Loucy (cell line): ENCODE results near the gene EFCAB13.

Source experiments
- H2AFZ ChIP-seq: fragments of 200-600 bp; sonication (generic); 2 replicates; pipeline ENCODE4 v1.6.0; 2016; ENCODE audit warnings: antibody characterized with exemption, mild to moderate bottlenecking, low read length, moderate library complexity
- H3F3A ChIP-seq: fragments of 200-600 bp; 2 replicates; pipeline ENCODE4 v1.6.0; 2016; ENCODE audit warnings: antibody characterized with exemption, low read depth, mild to moderate bottlenecking
- H3K27me3 ChIP-seq: fragments of 200-600 bp; sonication (generic); 2 replicates; pipeline ENCODE4 v1.6.1; 2014; ENCODE audit warnings: low read length, mild to moderate bottlenecking; ENCODE audit not compliant: insufficient read depth, poor library complexity, severe bottlenecking
- H3K36me3 ChIP-seq: fragments of 200-600 bp; sonication (generic); 2 replicates; pipeline ENCODE4 v1.6.1; 2016; ENCODE audit warnings: low read length; ENCODE audit not compliant: insufficient read depth
- H3K4me1 ChIP-seq: fragments of 200-600 bp; sonication (generic); 2 replicates; pipeline ENCODE4 v1.5.1; 2014; ENCODE audit warnings: low read length, mild to moderate bottlenecking; ENCODE audit not compliant: insufficient read depth, poor library complexity, severe bottlenecking
- H3K4me2 ChIP-seq: fragments of 200-600 bp; sonication (generic); 2 replicates; pipeline ENCODE4 v1.6.0; 2014; ENCODE audit warnings: antibody characterized with exemption, low read length, low read depth, mild to moderate bottlenecking; ENCODE audit not compliant: poor library complexity, severe bottlenecking
- H3K4me3 ChIP-seq: fragments of 200-600 bp; sonication (generic); 2 replicates; pipeline ENCODE4 v1.5.1; 2014; ENCODE audit warnings: low read length, mild to moderate bottlenecking, mixed read lengths; ENCODE audit not compliant: poor library complexity, severe bottlenecking
- H3K79me2 ChIP-seq: fragments of 200-600 bp; sonication (generic); 2 replicates; pipeline ENCODE4 v1.6.1; 2014; ENCODE audit warnings: low read length; ENCODE audit not compliant: insufficient read depth
- H3K9ac ChIP-seq: fragments of 200-600 bp; sonication (generic); 2 replicates; pipeline ENCODE4 v1.6.0; 2014; ENCODE audit warnings: mild to moderate bottlenecking, low read depth, low read length, moderate library complexity; ENCODE audit not compliant: poor library complexity, severe bottlenecking
- H3K9me2 ChIP-seq: fragments of 200-600 bp; sonication (generic); replicated peaks from 2 replicates; pipeline ENCODE4 v1.6.1; 2016; ENCODE audit warnings: low read depth, low read length, mixed read lengths
- H3K9me3 ChIP-seq: fragments of 200-600 bp; sonication (generic); 2 replicates; pipeline ENCODE4 v1.6.1; 2014; ENCODE audit warnings: mild to moderate bottlenecking, antibody characterized with exemption, low read length, low read depth; ENCODE audit not compliant: insufficient read depth
- H4K20me1 ChIP-seq: fragments of 200-600 bp; sonication (generic); 2 replicates; pipeline ENCODE4 v1.6.0; 2014; ENCODE audit warnings: antibody characterized with exemption, low read length, mild to moderate bottlenecking; ENCODE audit not compliant: insufficient read depth, poor library complexity, severe bottlenecking
- CTCF ChIP-seq: fragments of 200-600 bp; sonication (generic); conservative IDR thresholded peaks from 2 replicates; pipeline ENCODE4 v1.5.1; 2014; ENCODE audit warnings: mild to moderate bottlenecking, antibody characterized with exemption, low read length
- EZH2phosphoT487 ChIP-seq: fragments of 200-600 bp; IDR thresholded peaks from 2 replicates; pipeline ENCODE4 v1.6.1; 2018; ENCODE audit warnings: antibody characterized with exemption, mild to moderate bottlenecking, moderate library complexity, borderline replicate concordance

The EFCAB13 gene

GRCh38 chr17:47288531-47289116 is 35.1 kb upstream of the EFCAB13 start:
- Histone ChIP-seq H3K4me2 (no peak overlapping the region), H3K9me3 (no peaks in the 10 kb centered on the region), H3K9me2 (no peaks in the 10 kb centered on the region), H3F3A (no peaks in the 10 kb centered on the region), H2AFZ (no peak overlapping the region), H3K4me3 (no peak overlapping the region), H3K79me2 (no peaks in the 10 kb centered on the region), H3K4me1 (peaks cover 5% of the 10 kb centered on the region), H3K27me3 (no peaks in the 10 kb centered on the region), H4K20me1 (no peaks in the 10 kb centered on the region), H3K36me3 (no peaks in the 10 kb centered on the region), H3K9ac (no peak overlapping the region)
- TF ChIP-seq CTCF (no peak), EZH2phosphoT487 (no peak)

- H3K4me2 ChIP-seq: no peak overlapping the region
- H3K9ac ChIP-seq: no peak overlapping the region
- H3K9me2 ChIP-seq: no peaks in the 10 kb centered on the region
- no peaks in the 10 kb centered on the region for H3K27me3 ChIP-seq
- H4K20me1 ChIP-seq: no peaks in the 10 kb centered on the region
- no peaks in the 10 kb centered on the region for H3K79me2 ChIP-seq
- H2AFZ ChIP-seq: no peak overlapping the region
- no peak overlapping the region for H3K4me3 ChIP-seq
- no peaks in the 10 kb centered on the region for H3K9me3 ChIP-seq
- TF ChIP-seq EZH2phosphoT487: no peak
- no peak for TF ChIP-seq CTCF
- H3K36me3 ChIP-seq: no peaks in the 10 kb centered on the region
- H3F3A ChIP-seq: no peaks in the 10 kb centered on the region
- peaks cover 5% of the 10 kb centered on the region for H3K4me1 ChIP-seq
These were observed 34.5 kb upstream of the EFCAB13 start for GRCh38 chr17:47289302-47289701.

GRCh38 chr17:47290870-47291241 is 32.9 kb upstream of the EFCAB13 start:
- H3F3A ChIP-seq: no peaks in the 10 kb centered on the region
- H3K4me1 ChIP-seq: peaks cover 5% of the 10 kb centered on the region
- no peak overlapping the region for H2AFZ ChIP-seq
- no peaks in the 10 kb centered on the region for H3K9me3 ChIP-seq
- H3K4me2 ChIP-seq: no peak overlapping the region
- H3K9ac ChIP-seq: no peak overlapping the region
- no peaks in the 10 kb centered on the region for H3K27me3 ChIP-seq
- H3K36me3 ChIP-seq: no peaks in the 10 kb centered on the region
- H3K79me2 ChIP-seq: no peaks in the 10 kb centered on the region
- no peaks in the 10 kb centered on the region for H4K20me1 ChIP-seq
- TF ChIP-seq EZH2phosphoT487 (no peak), CTCF (no peak)
- no peak overlapping the region for H3K4me3 ChIP-seq
- no peaks in the 10 kb centered on the region for H3K9me2 ChIP-seq
